ENCODE results near the gene UBE2L3.
A peak's percentile ranks its signal among the peaks of the same experiment; 100 is the strongest.
"Not testable (repeated sequence)": the region's sequence is repeated elsewhere in the genome, so short reads cannot be mapped to it uniquely, and the experiment has no call there.

Gene UBE2L3

GRCh38 chr22:21567456-21568346 lies at the start of gene UBE2L3:
TSS of gene UBE2L3 (plus strand) at chr22:21567714. CDS start at chr22:21567745, 31 bp downstream.
- DNase-seq: peak; percentile 48

DNA sequence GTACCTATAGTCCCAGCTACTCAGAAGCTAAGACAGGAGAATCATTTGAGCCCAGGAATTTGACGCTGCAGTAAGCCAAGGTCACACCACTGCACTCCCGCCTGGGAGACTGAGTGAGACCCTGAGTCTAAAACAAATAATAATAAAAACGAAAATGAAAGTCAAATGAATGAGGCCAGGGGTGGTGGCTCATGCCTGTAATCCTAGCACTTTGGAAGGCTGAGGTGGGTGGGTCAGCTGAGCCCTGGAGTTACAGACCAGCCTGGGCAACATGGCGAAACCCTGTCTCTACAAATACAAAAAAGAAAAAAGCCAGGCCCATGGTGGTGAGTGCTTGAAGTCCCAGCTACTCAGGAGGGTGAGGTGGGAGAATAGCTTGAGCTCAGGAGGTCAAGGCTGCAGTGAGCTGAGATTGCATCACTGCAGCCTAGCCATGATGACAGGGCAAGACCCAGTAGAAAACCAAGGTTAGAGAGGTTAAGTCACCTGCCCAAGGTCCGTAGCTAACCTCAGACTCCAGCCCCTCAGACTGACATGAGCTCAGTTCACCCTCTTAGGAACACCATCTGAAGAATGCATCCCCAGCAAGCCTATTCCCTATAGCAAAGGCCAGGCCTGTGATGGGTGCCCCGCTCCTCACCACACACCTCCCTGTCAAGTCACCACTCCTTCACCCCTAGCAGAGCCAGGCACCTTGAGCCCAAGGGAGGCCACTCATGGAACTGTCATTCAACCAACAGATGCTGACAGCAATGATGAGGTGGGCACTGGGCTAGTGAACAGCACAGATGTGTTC lies 40.6 kb upstream of the UBE2L3 start:
- not testable (repeated sequence) for DNase-seq

- DNase-seq: not testable (repeated sequence)
These were observed 36.0 kb upstream of the UBE2L3 start for GRCh38 chr22:21531525-21531924.

DNA sequence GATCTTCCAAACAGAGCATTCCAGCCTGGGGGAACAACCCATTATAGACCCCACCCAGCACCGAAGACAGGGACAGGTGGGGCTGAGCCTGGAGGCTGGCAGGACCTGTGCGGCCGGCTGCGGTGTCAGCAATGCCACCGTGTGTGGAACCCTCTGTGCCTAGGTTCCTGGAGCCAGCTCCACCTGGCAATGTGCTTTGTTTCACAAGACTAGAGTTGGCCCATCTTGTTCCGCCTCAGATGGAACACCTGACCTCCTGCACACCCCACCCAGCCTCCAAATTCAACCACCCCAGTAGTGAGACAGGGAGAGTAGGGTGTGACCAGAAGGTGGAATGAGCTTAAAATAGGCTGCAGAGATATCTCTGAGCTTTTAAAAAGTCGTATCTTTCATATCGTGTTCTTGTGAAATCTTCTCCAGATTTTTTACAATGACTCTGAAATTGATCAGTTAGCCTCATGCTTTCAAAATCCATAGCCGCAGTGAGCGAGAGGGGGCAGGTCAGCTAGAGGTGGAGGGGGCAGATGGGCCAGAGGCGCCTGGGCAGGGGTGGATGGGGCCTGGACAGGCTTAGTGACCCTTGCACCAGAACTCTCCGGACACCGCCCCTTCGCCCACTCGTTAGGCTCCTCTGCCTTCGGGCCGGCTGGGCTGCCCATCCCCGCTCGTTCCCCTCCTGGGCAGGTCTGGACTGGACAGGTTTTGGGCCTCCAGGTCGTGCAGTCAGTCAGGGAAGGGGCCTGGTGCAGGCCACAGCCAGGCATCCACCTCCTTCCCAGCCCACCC lies 34.5 kb upstream of the UBE2L3 start:
- not testable (repeated sequence) for DNase-seq

- not testable (repeated sequence) for DNase-seq
These were observed 27.7 kb upstream of the UBE2L3 start for GRCh38 chr22:21539862-21540261.

DNA sequence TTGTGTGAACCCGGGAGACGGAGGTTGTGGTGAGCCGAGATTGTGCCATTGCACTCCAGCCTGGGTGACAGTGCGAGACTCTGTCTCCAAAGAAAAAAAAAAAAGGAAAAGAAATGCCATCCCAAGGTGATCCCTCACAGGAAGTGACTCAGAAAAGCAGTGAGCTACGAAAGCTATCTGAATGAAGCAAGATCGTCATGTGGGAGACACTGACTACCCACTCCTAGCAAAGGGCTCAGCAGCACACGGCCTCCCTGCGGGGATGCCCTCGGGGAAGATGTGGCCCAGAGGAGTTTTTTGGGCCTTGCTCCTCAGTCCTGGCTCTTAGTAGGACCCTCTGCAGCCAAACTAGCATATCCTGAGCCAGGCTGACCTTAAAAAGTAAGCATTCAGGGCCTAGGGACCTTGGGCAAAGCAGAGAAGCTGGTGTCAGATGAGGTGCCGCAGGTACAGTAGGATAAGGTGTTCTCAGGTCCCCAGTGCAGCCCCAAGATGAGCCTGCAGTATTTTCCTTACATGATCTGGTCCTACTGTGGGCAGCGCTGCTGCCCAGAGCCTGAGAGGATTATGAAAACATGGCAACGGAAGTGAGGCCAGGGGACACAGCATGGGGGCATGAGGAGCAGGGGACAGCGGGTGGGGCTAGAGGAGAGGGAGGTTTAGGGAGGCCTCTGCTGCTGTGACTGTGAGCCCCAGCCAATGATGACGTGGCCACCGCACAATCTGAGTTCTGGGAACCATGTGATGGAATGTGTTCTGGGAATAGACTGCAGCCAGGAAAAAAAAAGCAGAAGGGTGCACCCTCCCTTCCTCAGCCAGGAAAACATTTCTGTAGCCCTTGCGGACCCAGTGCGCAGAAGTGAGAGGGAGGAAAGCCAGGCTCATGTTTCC lies 22.8 kb upstream of the UBE2L3 start:
- DNase-seq: not testable (repeated sequence)

GRCh38 chr22:21549558-21549957 lies 18.0 kb upstream of the UBE2L3 start:
- not testable (repeated sequence) for DNase-seq

GRCh38 chr22:21550008-21550677 lies 17.4 kb upstream of the UBE2L3 start:
- DNase-seq: not testable (repeated sequence)

- not testable (repeated sequence) for DNase-seq
These were observed 16.9 kb upstream of the UBE2L3 start for GRCh38 chr22:21550678-21551047.

DNA sequence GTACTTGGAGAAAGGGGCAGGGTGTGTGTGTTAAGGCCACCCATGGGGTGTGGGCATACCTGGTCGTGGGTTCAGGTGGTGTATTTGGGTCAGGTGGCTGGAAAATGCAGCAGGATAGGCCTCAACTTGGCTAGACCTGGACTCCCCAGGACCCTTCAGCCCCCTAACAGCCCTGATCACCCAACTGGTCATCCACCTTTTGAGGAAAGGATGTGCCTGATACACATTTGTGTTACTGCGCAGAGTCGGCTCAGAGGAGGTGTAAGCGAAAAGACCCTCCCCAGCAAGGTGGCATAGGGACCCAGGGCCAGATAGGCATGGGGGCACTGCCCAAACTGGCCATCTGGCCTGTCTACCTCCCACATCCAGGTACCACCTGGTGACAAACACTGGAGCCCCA lies 16.2 kb upstream of the UBE2L3 start, which contains the start of gene RIMBP3C:
TSS of gene RIMBP3C (minus strand) at position 101 of the 400 bp plus-strand sequence. CDS start 485 bp downstream, outside the sequence.
- DNase-seq: not testable (repeated sequence)

- DNase-seq: not testable (repeated sequence)
These were observed 8.0 kb upstream of the UBE2L3 start for GRCh38 chr22:21559345-21560125.

- not testable (repeated sequence) for DNase-seq
These were observed 6.9 kb upstream of the UBE2L3 start for GRCh38 chr22:21560657-21561056.

- DNase-seq: no peak
These were observed 3.6 kb upstream of the UBE2L3 start for GRCh38 chr22:21563912-21564311.

DNA sequence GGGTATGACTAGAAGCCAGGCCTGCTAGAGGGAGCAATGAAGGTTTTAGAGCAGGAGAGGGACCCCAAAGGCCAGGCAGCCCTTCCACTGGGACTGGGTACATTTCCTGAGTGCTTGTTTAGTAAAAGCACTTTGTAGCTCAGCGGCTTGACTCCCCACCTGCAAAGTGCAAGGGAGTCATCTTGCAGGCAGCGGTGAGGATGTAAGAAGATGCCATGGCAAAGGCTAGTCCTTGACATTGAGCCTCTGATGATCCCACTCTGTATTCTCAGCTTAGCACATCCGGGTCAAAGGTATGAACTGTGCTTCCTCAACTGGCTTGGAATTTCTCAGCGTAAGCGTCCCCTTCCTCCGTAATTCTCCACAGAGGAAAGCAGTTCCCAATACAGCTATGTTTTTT lies 3.1 kb upstream of the UBE2L3 start:
- DNase-seq: no peak

DNA sequence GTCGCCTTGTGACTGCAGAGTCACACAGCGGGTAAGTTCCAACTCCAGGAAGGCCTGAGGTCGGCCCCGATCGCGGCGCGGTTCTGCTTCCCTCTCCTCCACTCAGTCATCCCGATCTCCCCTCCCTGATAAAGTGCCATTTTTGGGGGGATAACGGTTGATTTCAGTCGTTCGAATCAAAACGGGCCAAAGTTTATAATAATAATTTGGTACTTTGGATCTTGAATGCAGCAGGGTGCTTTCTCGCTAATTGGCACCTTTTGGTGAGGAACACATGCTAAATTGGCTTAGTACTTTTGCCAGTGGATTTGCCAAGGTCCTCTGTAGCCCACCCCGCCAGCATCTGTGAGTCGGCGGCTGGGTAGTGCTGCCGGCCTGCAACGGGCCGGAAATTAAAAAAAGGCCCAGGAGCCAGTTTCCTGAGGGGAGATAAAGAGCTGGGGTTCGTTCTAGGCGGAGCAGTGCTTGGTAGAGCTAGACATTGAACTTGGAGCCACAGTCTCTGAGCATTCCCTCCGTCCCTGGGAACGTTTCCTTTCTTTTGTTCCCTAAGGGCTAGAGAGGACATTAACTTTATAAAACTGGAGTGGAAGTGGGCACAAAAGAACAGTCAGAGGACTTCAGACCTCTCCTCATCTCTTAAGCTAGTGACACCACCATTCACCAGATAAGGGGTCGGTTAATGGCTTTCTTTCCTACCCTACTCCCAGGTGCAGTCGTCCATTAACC lies 997 bp downstream of the UBE2L3 start:
- no peak for DNase-seq

DNA sequence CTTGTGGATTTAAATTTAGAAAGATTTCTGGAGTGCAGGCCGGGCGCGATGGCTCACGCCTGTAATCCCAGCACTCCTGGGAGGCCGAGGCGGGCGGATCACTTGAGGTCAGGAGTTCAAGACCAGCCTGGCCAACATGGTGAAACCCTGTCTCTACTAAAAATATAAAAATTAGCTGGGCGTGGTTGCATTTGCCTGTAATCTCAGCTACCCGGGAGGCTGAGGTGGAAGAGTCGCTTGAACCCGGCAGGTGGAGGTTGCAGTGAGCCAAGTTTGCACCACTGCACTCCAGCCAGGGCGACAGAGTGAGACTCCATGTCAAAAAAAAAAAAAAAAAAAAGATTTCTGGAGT lies 1.5 kb downstream of the UBE2L3 start:
- not testable (repeated sequence) for DNase-seq

- peak; percentile 58 for DNase-seq
These were observed 2.1 kb downstream of the UBE2L3 start for GRCh38 chr22:21569459-21570170.

- DNase-seq: no peak
These were observed 2.9 kb downstream of the UBE2L3 start for GRCh38 chr22:21570398-21570797.

- no peak for DNase-seq
These were observed 4.2 kb downstream of the UBE2L3 start for GRCh38 chr22:21571679-21572078.
